A549 (cell line): ENCODE results near the gene ASCC2. TPM values are rescaled to one million over a fixed set of nuclear protein-coding genes. Genes with fewer than 3 reads are reported as not detected.

Experiments
- ATAC-seq, 2 experiments: fragments of 200-7000 bp in 1 of 2; fragments of >200 bp in 1 of 2; cut with Nextera tagmentation in 1 of 2; cut with Tn5 transposase in 1 of 2; 3 replicates each; pipeline versions ENCODE4 v1.8.0 to v1.9.1; 2018 to 2020; ENCODE audit warnings: mild to moderate bottlenecking in 1 of 2, moderate library complexity in 1 of 2
- CTCF ChIA-PET: fragments of 300-600 bp; sonication (Branson Sonifier 250); formaldehyde crosslinking; extraction: SDS; loops from one replicate; lab custom pipeline; 2021; ENCODE audit warnings: antibody characterized with exemption, inconsistent platforms; lab: Yijun Ruan, JAX
- POLR2A ChIA-PET: fragments of 350-600 bp; formaldehyde crosslinking; extraction: SDS; loops from one replicate; lab custom pipeline; 2021; ENCODE audit warnings: antibody characterized with exemption, inconsistent platforms; lab: Yijun Ruan, JAX
- DNase-seq, 2 experiments: peaks; one replicate each; pipeline versions ENCODE4 v3.0.0 to v3.0.0-alpha.2; 2011 to 2016; ENCODE audit warnings: low read depth in 1 of 2, low spot score in 1 of 2
- FAIRE-seq: peaks from 2 replicates; lab custom pipeline; 2011; peaks lifted over from hg19 to GRCh38; lab: Jason Lieb, UNC
- H3K27ac ChIP-seq, 2 experiments: fragments of >200 bp; sonication (Bioruptor Twin); formaldehyde crosslinking; 3 replicates each; pipeline ENCODE4 v1.5.1; 2016 to 2017
- H3K4me1 ChIP-seq: fragments of >200 bp; sonication (Bioruptor Twin); formaldehyde crosslinking; 3 replicates; pipeline ENCODE4 v1.6.1; 2016
- H3K4me2 ChIP-seq: fragments of >200 bp; sonication (Bioruptor Twin); formaldehyde crosslinking; 3 replicates; pipeline ENCODE4 v1.6.1; 2016
- H3K4me3 ChIP-seq: fragments of >200 bp; sonication (Bioruptor Twin); formaldehyde crosslinking; 3 replicates; pipeline ENCODE4 v1.5.1; 2016
- H3K9me3 ChIP-seq: fragments of >200 bp; sonication (Bioruptor Twin); formaldehyde crosslinking; 3 replicates; pipeline ENCODE4 v1.6.1; 2016
- CBX2 ChIP-seq: fragments of 200-600 bp; sonication (generic); IDR thresholded peaks from 2 replicates; pipeline ENCODE4 v1.6.1; 2016; ENCODE audit warnings: low read depth, mild to moderate bottlenecking, borderline replicate concordance
- CBX8 ChIP-seq: fragments of 200-600 bp; sonication (generic); IDR thresholded peaks from 2 replicates; pipeline ENCODE4 v1.6.1; 2016
- CEBPB ChIP-seq, 2 experiments: fragments of >200 bp in 1 of 2; sonication (Bioruptor Twin) in 1 of 2; formaldehyde crosslinking in 1 of 2; IDR thresholded peaks; 2 replicates each; pipeline ENCODE4 v1.6.1; 2012 to 2016
- CHD2 ChIP-seq: fragments of 150-350 bp; IDR thresholded peaks from 2 replicates; pipeline ENCODE4 v1.6.1; 2014; ENCODE audit warnings: low read length; ENCODE audit not compliant: partially characterized antibody
- CHD4 ChIP-seq: fragments of 200-600 bp; sonication (generic); IDR thresholded peaks from 2 replicates; pipeline ENCODE4 v1.6.1; 2016; ENCODE audit warnings: antibody characterized with exemption, mild to moderate bottlenecking, borderline replicate concordance
- EHF ChIP-seq: fragments of 250-450 bp; sonication (Bioruptor Pico); IDR thresholded peaks from 2 replicates; pipeline ENCODE4 v1.5.0; 2020; ENCODE audit warnings: mild to moderate bottlenecking
- EHMT2 ChIP-seq: fragments of 200-600 bp; sonication (generic); IDR thresholded peaks from 2 replicates; pipeline ENCODE4 v1.6.1; 2016; ENCODE audit warnings: antibody characterized with exemption, low read depth, mild to moderate bottlenecking, moderate library complexity
- EP300 ChIP-seq, 2 experiments: fragments of >200 bp; sonication (Bioruptor Twin); formaldehyde crosslinking; IDR thresholded peaks; 2 replicates in 1 of 2; 3 replicates in 1 of 2; pipeline ENCODE4 v1.6.1; 2016 to 2017
- FOSB ChIP-seq: fragments of 250-450 bp; sonication (Bioruptor Pico); IDR thresholded peaks from 2 replicates; pipeline ENCODE4 v1.5.0; 2020; ENCODE audit warnings: mild to moderate bottlenecking, moderate library complexity
- FOSL2 ChIP-seq, 2 experiments: fragments of 450-650 bp in 1 of 2; fragments of >200 bp in 1 of 2; sonication (Bioruptor Twin) in 1 of 2; formaldehyde crosslinking; IDR thresholded peaks; 2 replicates each; pipeline versions ENCODE4 v1.5.0 to v1.6.1; 2016 to 2020; ENCODE audit warnings: mild to moderate bottlenecking in 1 of 2, moderate library complexity in 1 of 2
- FOXS1 ChIP-seq: fragments of 250-450 bp; sonication (Bioruptor Pico); IDR thresholded peaks from 2 replicates; pipeline ENCODE4 v1.5.0; 2020; ENCODE audit warnings: mild to moderate bottlenecking, moderate library complexity
- HEYL ChIP-seq: fragments of 250-450 bp; sonication (Bioruptor Pico); IDR thresholded peaks from 2 replicates; pipeline ENCODE4 v1.8.0; 2021; ENCODE audit warnings: mild to moderate bottlenecking, moderate library complexity
- HOXA7 ChIP-seq: fragments of 250-450 bp; sonication (Bioruptor Pico); IDR thresholded peaks from 2 replicates; pipeline ENCODE4 v1.5.0; 2020; ENCODE audit warnings: mild to moderate bottlenecking, moderate library complexity
- HOXB5 ChIP-seq: fragments of 250-450 bp; sonication (Bioruptor Pico); IDR thresholded peaks from 2 replicates; pipeline ENCODE4 v1.5.0; 2020; ENCODE audit warnings: mild to moderate bottlenecking, moderate library complexity
- KDM1A ChIP-seq: fragments of 200-600 bp; sonication (generic); IDR thresholded peaks from 2 replicates; pipeline ENCODE4 v1.6.1; 2016; ENCODE audit warnings: low read depth, mild to moderate bottlenecking
- KDM5A ChIP-seq: fragments of 200-600 bp; sonication (generic); IDR thresholded peaks from 2 replicates; pipeline ENCODE4 v1.6.1; 2016; ENCODE audit warnings: antibody characterized with exemption, mild to moderate bottlenecking
- MAFK ChIP-seq: fragments of 450-650 bp; IDR thresholded peaks from 2 replicates; pipeline ENCODE4 v1.6.1; 2014; ENCODE audit not compliant: partially characterized antibody
- NPAS2 ChIP-seq: fragments of 250-450 bp; sonication (Bioruptor Pico); IDR thresholded peaks from 2 replicates; pipeline ENCODE4 v1.8.0; 2022; ENCODE audit warnings: mild to moderate bottlenecking, moderate library complexity, borderline replicate concordance
- PHF8 ChIP-seq: fragments of 200-600 bp; sonication (generic); IDR thresholded peaks from 2 replicates; pipeline ENCODE4 v1.6.1; 2016; ENCODE audit warnings: low read depth, mild to moderate bottlenecking, antibody characterized with exemption, moderate library complexity, borderline replicate concordance
- POLR2AphosphoS2 ChIP-seq: conservative IDR thresholded peaks from 2 replicates; pipeline ENCODE4 v1.6.1; 2012; ENCODE audit warnings: low read length, improper control_type of control experiment, inconsistent platforms
- RNF2 ChIP-seq: fragments of 200-600 bp; sonication (generic); IDR thresholded peaks from 2 replicates; pipeline ENCODE4 v1.6.1; 2016; ENCODE audit warnings: low read depth, mild to moderate bottlenecking, antibody characterized with exemption, moderate library complexity, borderline replicate concordance
- SREBF2 ChIP-seq: fragments of 450-650 bp; IDR thresholded peaks from 2 replicates; pipeline ENCODE4 v1.6.1; 2014; ENCODE audit warnings: mild to moderate bottlenecking, moderate library complexity
- ZC3H11A ChIP-seq: fragments of 450-650 bp; IDR thresholded peaks from 2 replicates; pipeline ENCODE4 v1.6.1; 2014; ENCODE audit warnings: antibody characterized with exemption, mild to moderate bottlenecking
- ZFP36 ChIP-seq: fragments of 450-650 bp; IDR thresholded peaks from 2 replicates; pipeline ENCODE4 v1.6.1; 2014; ENCODE audit warnings: borderline replicate concordance; ENCODE audit not compliant: partially characterized antibody
- ZNF302 ChIP-seq: fragments of 250-450 bp; sonication (Bioruptor Pico); IDR thresholded peaks from 2 replicates; pipeline ENCODE4 v1.9.0; 2021; ENCODE audit warnings: inconsistent platforms, mild to moderate bottlenecking, moderate library complexity
- WGBS: methylation state at CpG from one replicate; pipeline ENCODE4 v1.1.6; 2017; ENCODE audit errors: missing lambda C conversion rate; 5-methylcytosine and 5-hydroxymethylcytosine counted together
- polyA plus RNA-seq, 4 experiments: library from polyadenylated mRNA; depleted of rRNA in 3 of 4; stranded (reverse); fragments of >200 nt; fragmentation: RNase III in 1 of 4; extraction: RNeasy Plus Mini Kit Qiagen cat#74134 plus additional on column Dnase treatment in 1 of 4; gene quantifications; 2 replicates in 3 of 4; 3 replicates in 1 of 4; pipeline ENCODE4 v1.2.3, GENCODE V29; 2011 to 2017
- TF ChIP-seq, protein P1 (sequence below): fragments of >200 bp; sonication (Bioruptor Twin); formaldehyde crosslinking; IDR thresholded peaks from 3 replicates; pipeline ENCODE4 v1.5.1; 2016
- TF ChIP-seq, protein P2 (sequence below): fragments of 450-650 bp; IDR thresholded peaks from 2 replicates; pipeline ENCODE4 v1.6.1; 2014; ENCODE audit warnings: antibody characterized with exemption
- TF ChIP-seq, protein P3 (sequence below): IDR thresholded peaks from 2 replicates; pipeline ENCODE4 v1.6.1; 2012; ENCODE audit warnings: low read depth, borderline replicate concordance
- TF ChIP-seq, protein P4 (sequence below): fragments of 150-350 bp; IDR thresholded peaks from 2 replicates; pipeline ENCODE4 v1.6.1; 2014; ENCODE audit warnings: low read depth, mild to moderate bottlenecking, low read length

The ASCC2 gene
- polyA plus RNA-seq, 2 of the 4 experiments (the other 2 are of a cell fraction), result 27.2 to 31.6 TPM

DNA sequence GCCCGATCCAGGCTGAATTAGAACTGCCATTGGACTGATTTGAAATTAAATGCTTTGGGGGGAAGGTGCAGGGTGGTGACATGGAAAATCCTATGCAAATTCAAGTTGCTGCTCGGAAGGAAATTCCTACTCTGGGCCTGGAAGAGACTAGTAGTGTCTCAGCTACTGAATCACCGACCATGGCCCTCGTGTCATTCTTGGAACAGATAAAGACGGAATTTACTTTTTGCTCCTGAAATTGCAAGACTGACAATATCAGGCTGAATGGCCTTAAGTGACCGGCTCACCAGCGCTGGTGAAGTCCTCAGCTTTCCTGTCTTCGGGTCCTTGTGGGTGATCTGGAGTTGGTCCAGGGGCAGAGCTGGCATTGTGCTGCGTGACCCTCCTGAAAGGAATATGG, 6.1 kb downstream of the ASCC2 start (continued):
- TF ChIP-seq NPAS2 (CRISPR knock-in tag) (no peak), HOXB5 (no peak), ZNF302 (CRISPR knock-in tag) (no peak), POLR2AphosphoS2 (no peak), HOXA7 (CRISPR knock-in tag) (no peak)
- TF ChIP-seq, protein P1, sequence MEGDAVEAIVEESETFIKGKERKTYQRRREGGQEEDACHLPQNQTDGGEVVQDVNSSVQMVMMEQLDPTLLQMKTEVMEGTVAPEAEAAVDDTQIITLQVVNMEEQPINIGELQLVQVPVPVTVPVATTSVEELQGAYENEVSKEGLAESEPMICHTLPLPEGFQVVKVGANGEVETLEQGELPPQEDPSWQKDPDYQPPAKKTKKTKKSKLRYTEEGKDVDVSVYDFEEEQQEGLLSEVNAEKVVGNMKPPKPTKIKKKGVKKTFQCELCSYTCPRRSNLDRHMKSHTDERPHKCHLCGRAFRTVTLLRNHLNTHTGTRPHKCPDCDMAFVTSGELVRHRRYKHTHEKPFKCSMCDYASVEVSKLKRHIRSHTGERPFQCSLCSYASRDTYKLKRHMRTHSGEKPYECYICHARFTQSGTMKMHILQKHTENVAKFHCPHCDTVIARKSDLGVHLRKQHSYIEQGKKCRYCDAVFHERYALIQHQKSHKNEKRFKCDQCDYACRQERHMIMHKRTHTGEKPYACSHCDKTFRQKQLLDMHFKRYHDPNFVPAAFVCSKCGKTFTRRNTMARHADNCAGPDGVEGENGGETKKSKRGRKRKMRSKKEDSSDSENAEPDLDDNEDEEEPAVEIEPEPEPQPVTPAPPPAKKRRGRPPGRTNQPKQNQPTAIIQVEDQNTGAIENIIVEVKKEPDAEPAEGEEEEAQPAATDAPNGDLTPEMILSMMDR, result no peak

DNA sequence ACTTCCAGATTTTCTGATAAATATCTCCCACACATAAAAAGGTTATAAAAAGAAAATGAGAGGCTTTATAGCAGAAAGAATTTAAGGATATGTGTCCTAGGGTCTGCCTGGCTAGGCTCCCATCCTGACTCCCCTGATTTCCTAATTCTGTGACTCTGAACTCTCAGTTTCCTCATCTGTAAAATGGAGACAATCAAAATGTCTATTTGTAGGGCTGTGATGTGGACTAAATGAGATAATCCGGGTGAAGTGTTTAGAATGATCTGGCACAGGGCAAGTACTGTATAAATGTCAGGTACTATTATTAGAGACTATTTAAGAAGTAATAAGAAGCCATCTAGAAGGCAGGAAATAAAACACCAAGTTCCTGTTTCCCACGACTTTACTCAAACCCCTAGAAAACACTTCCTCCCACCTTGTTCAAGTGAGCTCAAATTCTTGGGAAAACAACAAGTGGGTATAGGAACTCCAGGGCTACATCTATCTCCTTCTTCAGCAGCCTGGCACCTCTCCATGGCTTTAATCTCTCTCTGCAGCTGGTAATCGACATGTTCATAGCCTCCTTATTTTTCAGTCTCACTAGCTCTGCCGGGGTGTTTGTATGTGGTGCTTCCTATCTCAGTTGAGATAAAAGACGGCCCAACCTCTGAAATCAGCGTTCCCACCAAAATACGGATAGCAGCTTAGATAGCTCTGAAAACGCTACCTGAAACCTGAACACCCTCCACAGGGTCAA, 6.7 kb downstream of the ASCC2 start:
- H3K9me3 ChIP-seq, result no peaks in the 10 kb centered on the region
- H3K4me3 ChIP-seq, result no peak overlapping the region
- 86% methylated on average over 8 of the region's 8 CpGs for WGBS
- DNase-seq (no peak), FAIRE-seq (no peak), ATAC-seq (no peak)
- ChIA-PET POLR2A (no interaction called here), CTCF (interaction anchor here (1.0 to 1.3 kb wide), 2 partner anchors 8 to 104 kb away, joined by 4 to 5 read pairs; no protein-coding TSS in a partner anchor)
- no peak overlapping the region for H3K4me2 ChIP-seq
- H3K27ac ChIP-seq, result no peak overlapping the region
- TF ChIP-seq CHD4 (no peak), EHMT2 (no peak), CBX8 (no peak), RNF2 (no peak), EP300 (IDR thresholded peaks at IDR 0.05) (no peak), KDM5A (no peak), FOXS1 (CRISPR knock-in tag) (no peak), FOSL2 (IDR thresholded peaks at IDR 0.05) (no peak), FOSL2 (CRISPR knock-in tag; IDR thresholded peaks at IDR 0.05) (no peak), POLR2AphosphoS2 (no peak), HEYL (CRISPR knock-in tag) (no peak), EHF (CRISPR knock-in tag) (no peak), PHF8 (no peak), MAFK (no peak), SREBF2 (no peak), CEBPB (IDR thresholded peaks at IDR 0.05) (no peak)
- TF ChIP-seq, protein P2, sequence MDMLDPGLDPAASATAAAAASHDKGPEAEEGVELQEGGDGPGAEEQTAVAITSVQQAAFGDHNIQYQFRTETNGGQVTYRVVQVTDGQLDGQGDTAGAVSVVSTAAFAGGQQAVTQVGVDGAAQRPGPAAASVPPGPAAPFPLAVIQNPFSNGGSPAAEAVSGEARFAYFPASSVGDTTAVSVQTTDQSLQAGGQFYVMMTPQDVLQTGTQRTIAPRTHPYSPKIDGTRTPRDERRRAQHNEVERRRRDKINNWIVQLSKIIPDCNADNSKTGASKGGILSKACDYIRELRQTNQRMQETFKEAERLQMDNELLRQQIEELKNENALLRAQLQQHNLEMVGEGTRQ, result no peak
- no peaks in the 10 kb centered on the region; the same call in 2 of the 3 replicates for H3K4me1 ChIP-seq

DNA sequence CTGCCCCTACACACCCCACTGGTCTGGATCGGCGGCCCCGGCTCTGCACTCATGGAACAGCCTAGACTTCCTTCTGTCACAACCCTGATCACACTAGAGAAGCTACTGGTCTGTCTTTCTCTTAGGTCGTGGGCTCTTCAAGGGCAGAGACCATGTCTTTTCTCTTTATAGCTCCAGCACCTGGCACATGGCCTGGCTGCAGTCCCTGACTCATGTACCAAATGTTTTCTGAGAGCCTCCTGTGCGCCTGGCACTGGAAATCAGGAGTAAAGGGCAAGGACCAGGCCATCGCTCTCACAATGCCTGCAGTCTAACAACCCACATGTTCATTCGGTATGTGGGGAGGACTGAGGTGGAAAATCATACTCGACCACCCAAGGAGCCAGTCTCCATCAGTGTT, 7.5 kb downstream of the ASCC2 start:
- H3K4me1 ChIP-seq, result no peaks in the 10 kb centered on the region
- H3K27ac ChIP-seq, result no peak overlapping the region
- H3K9me3 ChIP-seq, result no peaks in the 10 kb centered on the region
- TF ChIP-seq NPAS2 (CRISPR knock-in tag), result no peak
- no peak for TF ChIP-seq CEBPB (IDR thresholded peaks at IDR 0.05)
- TF ChIP-seq HEYL (CRISPR knock-in tag), result no peak
- TF ChIP-seq FOSL2 (IDR thresholded peaks at IDR 0.05), result no peak
- TF ChIP-seq FOSL2 (CRISPR knock-in tag; IDR thresholded peaks at IDR 0.05), result no peak
- TF ChIP-seq CHD2, result no peak
- no peak for TF ChIP-seq KDM1A
- TF ChIP-seq CBX2, result no peak
- TF ChIP-seq, protein P3, sequence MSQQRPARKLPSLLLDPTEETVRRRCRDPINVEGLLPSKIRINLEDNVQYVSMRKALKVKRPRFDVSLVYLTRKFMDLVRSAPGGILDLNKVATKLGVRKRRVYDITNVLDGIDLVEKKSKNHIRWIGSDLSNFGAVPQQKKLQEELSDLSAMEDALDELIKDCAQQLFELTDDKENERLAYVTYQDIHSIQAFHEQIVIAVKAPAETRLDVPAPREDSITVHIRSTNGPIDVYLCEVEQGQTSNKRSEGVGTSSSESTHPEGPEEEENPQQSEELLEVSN, result no peak
- no peak for TF ChIP-seq EHMT2
- no peak for TF ChIP-seq MAFK
- TF ChIP-seq CBX8, result no peak
- TF ChIP-seq HOXB5, result no peak
- TF ChIP-seq, protein P4, sequence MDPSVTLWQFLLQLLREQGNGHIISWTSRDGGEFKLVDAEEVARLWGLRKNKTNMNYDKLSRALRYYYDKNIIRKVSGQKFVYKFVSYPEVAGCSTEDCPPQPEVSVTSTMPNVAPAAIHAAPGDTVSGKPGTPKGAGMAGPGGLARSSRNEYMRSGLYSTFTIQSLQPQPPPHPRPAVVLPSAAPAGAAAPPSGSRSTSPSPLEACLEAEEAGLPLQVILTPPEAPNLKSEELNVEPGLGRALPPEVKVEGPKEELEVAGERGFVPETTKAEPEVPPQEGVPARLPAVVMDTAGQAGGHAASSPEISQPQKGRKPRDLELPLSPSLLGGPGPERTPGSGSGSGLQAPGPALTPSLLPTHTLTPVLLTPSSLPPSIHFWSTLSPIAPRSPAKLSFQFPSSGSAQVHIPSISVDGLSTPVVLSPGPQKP, result no peak
- no peak for TF ChIP-seq ZC3H11A
- TF ChIP-seq POLR2AphosphoS2, result no peak
- no peak for TF ChIP-seq ZNF302 (CRISPR knock-in tag)
- TF ChIP-seq FOSB (CRISPR knock-in tag), result no peak
- TF ChIP-seq ZFP36, result no peak
- TF ChIP-seq, all 56 proteins: peak for 0
- ATAC-seq (no peak), DNase-seq (no peak), FAIRE-seq (no peak)
- ChIA-PET CTCF (interaction anchor here (1.3 kb wide), 1 partner anchor 103 kb away, joined by 5 read pairs; no protein-coding TSS in a partner anchor), POLR2A (no interaction called here)
- Histone ChIP-seq H3K4me2 (no peak overlapping the region), H3K4me3 (no peak overlapping the region)
- 88% methylated on average over 8 of the region's 8 CpGs for WGBS
